Fibroblast of lung (primary cell): ENCODE data around the gene ZBTB16.

Experiments
- EZH2 ChIP-seq: IDR thresholded peaks from 2 replicates; pipeline ENCODE4 v1.5.1; 2012; ENCODE audit warnings: low read length, control low read depth, mild to moderate bottlenecking; ENCODE audit errors: missing control alignments
- TF ChIP-seq, protein P1 (sequence below), 2 donors: IDR thresholded peaks in 1 of 2; conservative IDR thresholded peaks in 1 of 2; 1 replicate in 1 of 2; 2 replicates in 1 of 2; pipeline ENCODE4 v1.5.1; 2011 to 2012; ENCODE audit warnings: low read length in 2 of 2, control low read depth in 1 of 2, inconsistent platforms in 1 of 2, low read depth in 1 of 2, mild to moderate bottlenecking in 1 of 2

DNA sequence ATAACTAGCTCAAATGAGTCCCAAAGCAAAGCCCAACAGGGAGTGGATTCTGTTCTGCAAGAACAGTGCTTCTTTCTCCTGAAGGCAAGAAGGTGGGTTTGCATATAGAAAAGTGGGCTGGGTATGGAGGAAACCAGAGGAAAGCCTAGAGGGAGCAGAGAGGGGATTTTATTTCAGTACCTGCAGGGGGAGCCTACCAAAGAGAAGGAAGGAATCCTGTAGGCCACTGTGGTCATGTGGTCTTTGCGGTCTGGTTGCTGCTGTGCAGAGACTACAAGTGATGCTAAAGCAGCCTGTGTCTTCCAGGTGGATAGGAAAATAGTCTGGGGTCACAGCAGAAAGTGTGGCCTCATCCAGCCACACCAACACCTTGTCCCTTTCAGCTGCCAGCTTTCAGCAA, 33.2 kb upstream of the ZBTB16 start:
- TF ChIP-seq, protein P1, sequence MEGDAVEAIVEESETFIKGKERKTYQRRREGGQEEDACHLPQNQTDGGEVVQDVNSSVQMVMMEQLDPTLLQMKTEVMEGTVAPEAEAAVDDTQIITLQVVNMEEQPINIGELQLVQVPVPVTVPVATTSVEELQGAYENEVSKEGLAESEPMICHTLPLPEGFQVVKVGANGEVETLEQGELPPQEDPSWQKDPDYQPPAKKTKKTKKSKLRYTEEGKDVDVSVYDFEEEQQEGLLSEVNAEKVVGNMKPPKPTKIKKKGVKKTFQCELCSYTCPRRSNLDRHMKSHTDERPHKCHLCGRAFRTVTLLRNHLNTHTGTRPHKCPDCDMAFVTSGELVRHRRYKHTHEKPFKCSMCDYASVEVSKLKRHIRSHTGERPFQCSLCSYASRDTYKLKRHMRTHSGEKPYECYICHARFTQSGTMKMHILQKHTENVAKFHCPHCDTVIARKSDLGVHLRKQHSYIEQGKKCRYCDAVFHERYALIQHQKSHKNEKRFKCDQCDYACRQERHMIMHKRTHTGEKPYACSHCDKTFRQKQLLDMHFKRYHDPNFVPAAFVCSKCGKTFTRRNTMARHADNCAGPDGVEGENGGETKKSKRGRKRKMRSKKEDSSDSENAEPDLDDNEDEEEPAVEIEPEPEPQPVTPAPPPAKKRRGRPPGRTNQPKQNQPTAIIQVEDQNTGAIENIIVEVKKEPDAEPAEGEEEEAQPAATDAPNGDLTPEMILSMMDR (conservative IDR thresholded peaks at IDR 0.05 in 1 of 2, IDR thresholded peaks at IDR 0.05 in 1 of 2; ENCODE audit: low read depth in 1 of 2, low read length in 2 of 2) = peak in 1 of 2 donors; percentile 45
- no peak for TF ChIP-seq EZH2
